HG02763 (cell line): ENCODE measurements around the gene TRHDE.

ENCODE experiments used
- ATAC-seq: cut with Tn5 transposase; IDR thresholded peaks from one replicate; pipeline ENCODE4 v1.9.1; 2021; ENCODE audit warnings: mild to moderate bottlenecking, moderate library complexity; ENCODE audit not compliant: unreplicated experiment

Gene TRHDE

DNA sequence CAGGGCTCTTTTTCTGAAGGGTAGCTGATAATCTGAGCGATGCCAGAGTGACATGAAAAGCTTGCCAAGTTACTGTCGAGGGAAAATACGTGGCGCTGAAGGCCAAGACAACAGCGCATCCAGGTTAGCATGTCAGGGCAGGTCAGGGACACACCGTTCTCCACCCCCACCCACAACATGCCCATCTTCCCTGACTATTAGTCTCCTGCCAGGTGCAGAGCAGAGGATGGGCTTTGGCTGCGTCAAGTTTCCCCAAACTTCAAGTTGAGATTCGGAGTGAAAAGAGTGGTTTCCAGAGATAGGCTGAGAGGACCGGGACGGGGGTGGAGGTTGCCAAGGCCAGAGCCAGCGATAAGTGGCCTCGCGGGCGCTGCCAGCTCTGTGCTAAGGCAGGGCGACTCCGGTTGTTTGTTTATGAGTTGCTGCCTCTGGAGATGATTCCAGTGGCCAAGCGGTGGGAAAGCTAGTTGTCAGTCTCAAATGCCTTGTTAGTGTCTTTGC, 1.7 kb downstream of the TRHDE start:
- ATAC-seq = no peak

DNA sequence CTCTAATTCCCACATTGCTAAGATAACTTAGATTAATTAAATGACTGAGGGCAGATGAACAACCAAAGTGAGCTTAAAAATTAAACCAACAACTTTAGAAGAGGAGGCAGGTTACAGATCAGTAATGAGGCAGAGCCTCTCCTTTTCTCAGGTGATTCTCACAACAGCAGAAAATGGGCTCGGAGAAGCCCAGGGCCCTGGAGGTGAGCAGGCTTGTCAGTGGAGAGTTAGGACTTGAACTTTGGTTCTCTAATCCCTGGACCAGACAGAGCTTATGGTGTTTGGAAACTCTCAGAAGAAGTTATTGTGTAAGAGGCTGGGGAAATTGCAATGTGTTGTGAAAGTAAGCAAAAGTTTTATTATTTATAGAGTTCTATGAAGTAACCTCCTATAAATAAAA, 2.8 kb downstream of the TRHDE start:
- ATAC-seq = no peak

DNA sequence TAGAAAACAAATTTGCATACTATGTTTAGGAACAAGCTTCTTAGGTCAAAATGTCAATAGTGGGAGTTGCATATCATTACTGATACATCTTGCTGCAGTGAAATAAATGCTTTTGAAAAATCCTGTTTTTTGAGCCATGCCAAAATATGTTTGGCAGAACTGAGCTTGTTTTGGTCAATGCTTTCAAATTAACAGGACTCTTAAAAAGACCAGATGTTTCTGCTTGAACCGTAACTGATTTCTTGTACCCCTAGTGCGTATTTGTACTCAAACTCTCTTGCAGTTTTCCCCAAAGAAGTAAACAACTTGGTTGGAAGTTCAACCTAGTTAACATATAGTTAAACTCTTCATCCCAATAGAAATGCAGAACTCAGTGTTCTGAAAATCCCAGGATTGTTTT, 3.4 kb downstream of the TRHDE start:
- no peak for ATAC-seq

DNA sequence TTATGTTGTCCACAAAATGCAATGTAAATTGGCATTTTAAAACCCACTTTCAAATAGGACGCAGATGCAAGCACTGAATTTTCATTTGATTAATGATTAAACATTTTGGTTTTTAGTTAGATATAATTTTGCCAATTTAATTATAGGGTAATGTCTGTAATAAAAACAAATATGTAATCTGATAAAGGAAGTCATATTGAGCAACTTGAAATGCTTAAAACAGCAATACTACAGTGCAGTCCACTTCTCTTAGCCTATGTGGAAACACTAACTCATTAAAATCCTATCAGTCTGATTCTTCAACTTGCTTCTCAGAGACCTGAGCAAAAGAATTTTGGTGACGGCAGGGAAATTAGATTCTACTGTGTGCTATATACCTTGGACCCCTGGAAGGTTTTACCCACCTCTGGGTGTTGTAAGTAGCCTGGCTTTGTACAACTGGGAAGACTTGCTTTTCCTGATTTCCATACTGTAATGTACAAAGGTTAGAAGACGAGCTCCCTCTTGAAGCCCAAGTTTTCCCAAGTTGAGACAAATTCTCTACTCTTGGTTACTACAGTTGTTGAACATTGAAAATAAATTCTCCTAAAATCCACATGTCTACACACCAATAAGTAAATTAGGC, 4.1 kb downstream of the TRHDE start:
- no peak for ATAC-seq

GRCh38 chr12:72277415-72277814, 5.2 kb downstream of the TRHDE start:
- ATAC-seq = no peak

DNA sequence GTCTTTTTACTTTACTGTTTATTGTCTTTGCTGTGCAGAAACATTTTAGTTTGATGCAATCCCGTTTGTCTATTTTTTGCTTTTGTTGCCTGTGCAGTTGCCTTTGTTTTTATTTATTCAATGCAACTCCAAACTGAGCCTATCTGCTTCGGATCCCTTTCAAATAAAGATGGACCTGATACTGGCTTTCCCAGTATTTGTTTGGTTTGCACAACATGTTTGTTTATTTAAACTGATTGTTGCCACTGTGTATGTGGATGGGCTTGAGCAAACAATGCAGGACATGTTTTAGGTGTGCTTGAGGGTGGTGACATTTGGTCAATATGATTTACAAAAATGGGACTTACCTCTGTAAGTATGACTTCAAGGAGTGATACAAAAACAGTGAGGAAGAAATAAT, 6.7 kb downstream of the TRHDE start:
- no peak for ATAC-seq

GRCh38 chr12:72281126-72281525, 9.0 kb downstream of the TRHDE start:
- ATAC-seq = no peak

GRCh38 chr12:72282721-72283120, 10.6 kb downstream of the TRHDE start:
- ATAC-seq = no peak

- ATAC-seq = no peak
These were observed 13.7 kb downstream of the TRHDE start for GRCh38 chr12:72285861-72286260.

- no peak for ATAC-seq
These were observed 14.4 kb downstream of the TRHDE start for GRCh38 chr12:72286526-72286925.

GRCh38 chr12:72288436-72288835, 16.3 kb downstream of the TRHDE start:
- no peak for ATAC-seq

DNA sequence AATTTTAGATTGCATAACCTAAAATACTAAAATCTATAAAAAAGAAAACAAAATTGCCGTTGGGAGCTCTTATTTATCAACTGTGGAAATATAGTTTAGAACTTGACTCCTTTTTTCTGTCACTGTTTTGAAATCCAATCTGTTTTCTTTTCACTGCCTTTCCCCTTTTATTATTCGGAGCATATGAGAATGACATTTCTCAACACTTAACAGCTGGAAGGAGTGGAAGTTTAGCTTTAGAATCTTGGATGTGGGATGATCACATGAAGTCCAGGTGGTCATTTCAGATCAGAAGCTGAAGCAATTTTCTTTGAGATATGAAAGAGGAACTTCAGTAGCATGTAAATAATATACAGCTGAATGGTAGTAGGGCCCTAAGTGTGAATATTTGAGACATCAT, 16.7 kb downstream of the TRHDE start:
- no peak for ATAC-seq

GRCh38 chr12:72289633-72290032, 17.5 kb downstream of the TRHDE start:
- ATAC-seq = no peak

- no peak for ATAC-seq
These were observed 19.0 kb downstream of the TRHDE start for GRCh38 chr12:72291175-72291574.

DNA sequence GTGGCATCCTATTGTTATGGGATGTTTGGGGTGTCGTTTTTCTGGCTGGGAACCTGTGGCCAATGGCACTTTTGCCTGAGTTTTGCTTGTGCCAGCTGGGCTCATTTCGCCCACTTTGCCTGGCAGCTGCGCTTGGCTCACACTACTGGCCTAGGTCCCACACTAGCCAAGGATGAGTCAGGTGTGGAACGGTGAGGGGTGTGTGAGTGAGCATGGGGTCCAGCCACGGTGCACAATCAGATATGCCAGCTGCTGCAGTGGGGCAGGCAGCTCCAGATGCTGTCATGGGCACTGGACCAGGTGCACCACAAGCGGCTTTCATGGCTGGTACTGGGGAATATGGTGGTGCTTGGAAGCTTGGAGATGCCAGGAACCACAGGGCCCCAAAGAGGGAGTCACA, 21.5 kb downstream of the TRHDE start:
- no peak for ATAC-seq

DNA sequence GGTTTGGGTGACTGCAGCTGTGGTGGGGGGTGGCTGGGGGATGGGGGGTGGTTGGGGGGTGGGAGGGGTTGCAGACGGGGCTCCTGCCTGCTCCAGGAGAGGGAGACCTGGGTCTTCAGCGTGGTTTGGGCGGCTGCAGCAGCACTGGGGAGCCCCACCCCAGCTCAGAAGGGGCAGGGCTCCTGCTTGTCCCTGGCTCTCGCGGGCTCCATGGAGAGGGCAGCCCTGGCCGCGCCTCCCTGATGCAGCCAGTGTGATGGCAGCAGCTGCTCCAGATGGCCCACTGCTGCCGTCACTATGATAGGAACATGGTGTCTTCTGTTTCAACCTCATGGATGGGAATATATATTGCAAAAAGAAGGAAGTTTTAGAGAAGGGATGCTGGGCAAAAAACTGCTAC, 22.9 kb downstream of the TRHDE start:
- ATAC-seq = no peak

DNA sequence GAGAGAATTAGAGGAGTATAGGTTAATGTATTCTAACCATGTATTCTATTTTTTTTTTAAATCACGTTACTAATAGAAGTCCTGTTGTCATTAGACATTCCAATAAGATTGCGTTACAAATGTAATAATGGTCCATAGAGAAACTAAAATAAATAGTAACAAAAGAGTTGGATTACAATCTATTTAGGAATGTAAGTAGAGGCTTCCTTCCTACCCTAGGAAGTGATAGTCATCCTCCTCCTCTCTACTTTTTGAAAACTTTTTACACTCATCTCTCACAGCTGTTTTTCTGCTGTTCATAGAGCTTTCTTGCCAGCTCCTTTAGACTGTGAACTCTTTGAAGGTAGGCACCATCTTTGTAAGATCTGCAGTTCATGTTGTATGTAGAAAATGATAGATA, 23.6 kb downstream of the TRHDE start:
- ATAC-seq = no peak

DNA sequence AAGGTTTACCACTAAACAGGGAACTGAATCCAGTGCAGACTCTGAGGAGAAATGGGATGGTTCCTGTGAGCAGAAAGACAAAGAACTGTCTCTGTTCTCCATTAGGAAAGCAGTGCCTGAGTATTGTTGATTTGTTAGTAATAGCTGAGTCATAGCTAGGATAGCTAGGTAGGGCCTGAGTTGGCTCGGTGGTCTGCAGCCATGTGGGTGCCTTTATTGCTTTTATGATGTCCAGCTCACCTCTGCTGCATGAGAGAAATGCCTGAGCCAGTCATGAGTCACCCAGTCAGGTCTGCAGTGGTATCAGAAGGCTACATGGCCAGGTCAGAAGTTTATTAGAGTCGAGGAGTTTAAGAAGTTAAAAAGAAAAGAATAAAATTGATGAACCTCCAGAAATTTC, 24.2 kb downstream of the TRHDE start:
- no peak for ATAC-seq

DNA sequence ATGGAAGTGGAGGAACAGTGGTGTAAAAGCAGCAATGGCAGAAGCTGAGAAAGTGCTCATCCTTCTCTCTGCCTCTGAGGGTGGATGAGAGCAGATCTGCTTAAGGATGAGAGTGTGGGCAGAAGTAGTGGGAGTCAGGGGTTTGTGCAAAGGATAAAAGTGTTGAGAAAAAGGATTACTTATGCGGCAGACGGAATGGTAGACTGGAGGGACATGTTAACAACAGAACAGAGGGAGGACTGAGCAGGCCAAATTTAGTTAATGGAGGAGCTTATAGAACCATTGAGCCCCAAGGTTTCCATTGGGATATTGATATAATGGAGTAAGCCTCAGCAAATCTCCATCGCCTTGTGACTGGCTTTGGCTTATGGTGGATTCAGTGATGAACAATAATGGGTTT, 25.5 kb downstream of the TRHDE start:
- no peak for ATAC-seq

DNA sequence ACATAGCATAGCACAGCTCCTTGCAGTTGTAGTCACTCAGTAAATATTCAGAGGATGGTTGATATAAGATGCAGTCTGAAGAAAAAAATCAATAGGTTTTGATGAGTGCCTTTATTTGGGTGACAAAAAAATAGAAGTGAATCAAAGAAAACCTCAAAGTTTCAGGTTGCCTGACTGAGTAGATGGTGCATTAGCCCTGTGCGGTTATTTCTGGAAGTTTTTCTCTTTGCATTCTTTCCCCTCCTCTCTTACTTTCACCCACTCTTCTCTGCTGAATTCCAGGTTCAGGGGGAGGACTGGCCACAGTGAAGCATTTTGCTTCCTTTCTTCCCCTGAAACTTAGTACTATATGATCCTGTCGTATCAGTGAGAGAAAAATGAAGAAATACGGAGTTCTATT, 28.6 kb downstream of the TRHDE start:
- ATAC-seq = no peak

DNA sequence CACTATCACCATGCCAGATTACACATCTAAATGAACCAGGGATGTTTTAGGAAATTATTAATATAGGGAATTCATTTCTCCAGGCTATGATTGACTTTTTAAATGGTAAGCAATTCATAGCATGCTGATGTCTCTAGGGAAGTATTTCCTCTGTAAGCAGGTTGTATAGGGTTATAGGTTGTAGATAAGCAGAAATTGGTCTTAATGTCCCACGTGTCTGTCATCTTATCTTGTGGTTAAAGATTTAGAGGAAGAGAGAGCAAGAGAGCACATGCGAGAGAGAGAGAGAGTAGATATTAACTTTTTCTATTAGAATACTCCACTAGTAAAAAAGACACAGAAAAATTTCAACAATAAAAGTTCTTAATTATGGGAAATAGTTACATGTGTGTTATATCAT, 32.6 kb downstream of the TRHDE start:
- no peak for ATAC-seq

DNA sequence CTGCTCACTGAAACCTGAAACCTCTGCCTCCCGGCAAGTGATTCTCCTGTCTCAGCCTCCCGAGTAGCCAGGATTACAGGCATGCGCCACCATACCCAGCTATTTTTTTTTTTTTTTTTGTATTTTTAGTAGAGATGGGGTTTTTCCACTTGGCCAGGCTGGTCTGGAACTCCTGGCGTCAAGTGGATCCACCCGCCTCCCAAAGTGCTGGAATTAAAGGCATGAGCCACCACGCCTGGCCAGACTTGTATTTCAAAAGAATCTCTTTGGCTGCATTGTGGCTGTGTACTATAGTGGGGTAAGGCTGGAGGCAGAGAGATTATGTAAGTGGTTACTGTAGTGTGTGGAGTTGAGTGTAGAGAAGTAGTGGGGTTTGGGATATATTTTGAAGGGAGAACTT, 35.1 kb downstream of the TRHDE start:
- ATAC-seq = no peak

DNA sequence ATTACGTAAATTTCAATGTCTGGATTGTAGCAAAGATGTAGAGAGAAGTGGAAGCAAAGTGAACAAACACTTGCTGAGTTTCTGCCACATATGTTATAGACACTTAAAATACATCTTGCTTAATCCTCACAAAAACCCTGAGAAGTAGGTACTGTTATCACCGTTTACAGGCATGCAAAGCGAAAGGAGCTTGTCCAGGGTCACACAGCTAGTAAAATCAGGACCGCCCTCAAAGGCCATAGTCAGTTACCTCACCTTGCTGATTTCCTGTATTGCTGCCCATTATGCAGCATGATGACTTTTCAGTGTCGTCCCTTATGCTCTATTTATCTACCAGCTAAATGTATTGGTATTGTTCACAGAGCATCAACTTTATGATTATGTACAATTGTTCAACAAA, 39.8 kb downstream of the TRHDE start:
- no peak for ATAC-seq
